Liver (tissue), 3 donors: ENCODE results near the gene VWA2.

ENCODE experiments used
- ATF3 ChIP-seq: IDR thresholded peaks from 2 replicates; pipeline ENCODE4 v1.6.1; 2016; ENCODE audit warnings: antibody characterized with exemption
- CTCF ChIP-seq: fragments of 150-350 bp; IDR thresholded peaks from 2 replicates; pipeline ENCODE4 v1.5.1; 2017; ENCODE audit warnings: improper control_type of control experiment, low read depth, low read length; ENCODE audit not compliant: missing input control
- GABPA ChIP-seq, 2 donors: IDR thresholded peaks in 1 of 2; conservative IDR thresholded peaks in 1 of 2; 2 replicates each; pipeline ENCODE4 v1.6.1; 2016; ENCODE audit warnings: antibody characterized with exemption in 2 of 2, mild to moderate bottlenecking in 1 of 2, moderate library complexity in 1 of 2
- MAX ChIP-seq: IDR thresholded peaks from 2 replicates; pipeline ENCODE4 v1.6.1; 2016; ENCODE audit warnings: antibody characterized with exemption
- RAD21 ChIP-seq, 2 donors: IDR thresholded peaks; 2 replicates each; pipeline ENCODE4 v1.6.1; 2016; ENCODE audit warnings: antibody characterized with exemption in 2 of 2, mild to moderate bottlenecking in 2 of 2
- REST ChIP-seq: IDR thresholded peaks from 2 replicates; pipeline ENCODE4 v1.6.1; 2016; ENCODE audit warnings: antibody characterized with exemption, mild to moderate bottlenecking
- SP1 ChIP-seq: IDR thresholded peaks from 2 replicates; pipeline ENCODE4 v1.6.1; 2018; ENCODE audit warnings: antibody characterized with exemption, mild to moderate bottlenecking
- TAF1 ChIP-seq: conservative IDR thresholded peaks from 2 replicates; pipeline ENCODE4 v1.6.1; 2016; ENCODE audit warnings: antibody characterized with exemption, mild to moderate bottlenecking
- donor health status: healthy.
- donor health status: healthy.

- TF ChIP-seq CTCF: no peak
- no peak for TF ChIP-seq TAF1
- no peak for TF ChIP-seq GABPA (IDR thresholded peaks at IDR 0.05 in 1 of 2, conservative IDR thresholded peaks at IDR 0.05 in 1 of 2)
- TF ChIP-seq SP1: no peak
- no peak for TF ChIP-seq RAD21 (IDR thresholded peaks at IDR 0.05)
- no peak for TF ChIP-seq MAX
- TF ChIP-seq REST: no peak
- no peak for TF ChIP-seq ATF3
Observed at GRCh38 chr10:114265392-114266053, 26.5 kb downstream of the VWA2 start.
